PC-3 (cell line): Measurements from ENCODE around the gene RPS3A.
"Not testable (repeated sequence)": the region's sequence is repeated elsewhere in the genome, so short reads cannot be mapped to it uniquely, and the experiment has no call there.

Experiments
- EZH2 ChIP-seq: fragments of 300-600 bp; sonication (generic); IDR thresholded peaks from one replicate; pipeline ENCODE4 v1.6.1; 2017; ENCODE audit warnings: antibody characterized with exemption, mild to moderate bottlenecking, low read length; ENCODE audit not compliant: unreplicated experiment
- TF ChIP-seq, protein P1 (sequence below): fragments of 300-600 bp; sonication (generic); conservative IDR thresholded peaks from 2 replicates; pipeline ENCODE4 v1.5.1; 2017; ENCODE audit warnings: antibody characterized with exemption, low read depth, mild to moderate bottlenecking, low read length

DNA sequence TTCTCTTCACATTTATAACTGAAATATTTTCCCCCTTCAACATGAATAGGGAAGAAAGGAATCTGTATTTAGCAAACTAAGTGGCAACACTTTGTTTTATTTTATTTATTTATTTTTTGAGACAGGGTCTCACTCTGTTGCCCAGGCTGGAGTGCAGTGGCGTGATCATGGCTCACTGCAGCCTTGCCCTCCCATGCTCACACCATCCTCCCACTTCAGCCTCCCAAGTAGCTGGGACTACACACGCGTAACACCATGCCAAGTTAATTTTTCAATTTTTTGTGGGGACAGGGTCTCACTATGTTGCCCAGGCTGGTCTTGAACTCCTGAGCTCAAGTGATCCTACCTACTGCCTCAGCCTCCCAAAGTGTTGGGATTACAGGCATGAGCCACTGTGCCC, 36.6 kb downstream of the RPS3A start:
- TF ChIP-seq EZH2, result not testable (repeated sequence)
- TF ChIP-seq, protein P1, sequence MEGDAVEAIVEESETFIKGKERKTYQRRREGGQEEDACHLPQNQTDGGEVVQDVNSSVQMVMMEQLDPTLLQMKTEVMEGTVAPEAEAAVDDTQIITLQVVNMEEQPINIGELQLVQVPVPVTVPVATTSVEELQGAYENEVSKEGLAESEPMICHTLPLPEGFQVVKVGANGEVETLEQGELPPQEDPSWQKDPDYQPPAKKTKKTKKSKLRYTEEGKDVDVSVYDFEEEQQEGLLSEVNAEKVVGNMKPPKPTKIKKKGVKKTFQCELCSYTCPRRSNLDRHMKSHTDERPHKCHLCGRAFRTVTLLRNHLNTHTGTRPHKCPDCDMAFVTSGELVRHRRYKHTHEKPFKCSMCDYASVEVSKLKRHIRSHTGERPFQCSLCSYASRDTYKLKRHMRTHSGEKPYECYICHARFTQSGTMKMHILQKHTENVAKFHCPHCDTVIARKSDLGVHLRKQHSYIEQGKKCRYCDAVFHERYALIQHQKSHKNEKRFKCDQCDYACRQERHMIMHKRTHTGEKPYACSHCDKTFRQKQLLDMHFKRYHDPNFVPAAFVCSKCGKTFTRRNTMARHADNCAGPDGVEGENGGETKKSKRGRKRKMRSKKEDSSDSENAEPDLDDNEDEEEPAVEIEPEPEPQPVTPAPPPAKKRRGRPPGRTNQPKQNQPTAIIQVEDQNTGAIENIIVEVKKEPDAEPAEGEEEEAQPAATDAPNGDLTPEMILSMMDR, result not testable (repeated sequence)
